ENCODE results near the gene OR2M5. TPM values are rescaled to one million over a fixed set of nuclear protein-coding genes. Genes with fewer than 3 reads are reported as not detected.

Gene OR2M5, protein sequence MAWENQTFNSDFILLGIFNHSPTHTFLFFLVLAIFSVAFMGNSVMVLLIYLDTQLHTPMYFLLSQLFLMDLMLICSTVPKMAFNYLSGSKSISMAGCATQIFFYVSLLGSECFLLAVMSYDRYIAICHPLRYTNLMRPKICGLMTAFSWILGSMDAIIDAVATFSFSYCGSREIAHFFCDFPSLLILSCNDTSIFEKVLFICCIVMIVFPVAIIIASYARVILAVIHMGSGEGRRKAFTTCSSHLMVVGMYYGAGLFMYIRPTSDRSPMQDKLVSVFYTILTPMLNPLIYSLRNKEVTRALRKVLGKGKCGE
- total RNA-seq: not detected

DNA sequence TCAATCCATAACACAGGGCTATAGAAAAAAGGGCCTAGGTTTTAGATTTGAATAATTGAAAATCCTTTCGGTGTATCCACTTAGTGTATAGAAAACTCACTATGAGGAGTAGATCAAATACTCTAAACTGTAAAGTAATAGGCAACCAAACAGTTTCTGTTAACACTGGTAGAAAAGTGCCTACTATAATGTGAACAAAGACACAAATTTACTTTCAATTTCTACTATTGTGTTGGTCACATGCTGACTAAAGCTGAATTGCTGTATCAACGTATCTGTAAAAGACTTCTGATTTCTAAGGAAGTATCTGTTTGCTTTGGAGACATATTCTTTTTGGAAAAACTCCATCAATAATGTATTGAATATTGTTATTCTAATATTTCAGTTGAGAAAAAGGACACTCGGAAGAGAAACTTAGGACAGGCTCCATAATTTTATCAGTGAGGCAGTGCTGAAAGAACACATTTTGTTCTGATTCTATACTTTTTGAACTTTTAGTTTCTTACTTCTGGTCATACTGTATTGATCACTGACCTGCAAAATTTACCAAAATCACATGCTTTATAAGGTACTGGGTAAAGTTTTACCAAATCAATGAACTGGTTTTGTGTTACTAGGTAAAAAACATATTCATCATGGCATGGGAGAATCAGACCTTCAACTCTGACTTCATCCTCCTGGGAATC is at the start of gene OR2M5:
Gene OR2M5 (plus strand): TSS at position 636 of the 686 bp plus-strand sequence. CDS start 0 bp downstream, at position 636.
- ChIA-PET CTCF (no interaction called here), POLR2A (no interaction called here)
- Mint-ChIP-seq H3K9me3 (peaks cover 12% of the 10 kb centered on the region), H3K4me1 (ENCODE audit: low read depth) (no peaks in the 10 kb centered on the region), H3K27me3 (no peaks in the 10 kb centered on the region), H3K36me3 (ENCODE audit: low read depth) (no peaks in the 10 kb centered on the region), H3K27ac (no peak within 1 kb of the TSS), H3K4me3 (no peak within 1 kb of the TSS)
- DNase-seq: no peak
- TF ChIP-seq, protein P1, sequence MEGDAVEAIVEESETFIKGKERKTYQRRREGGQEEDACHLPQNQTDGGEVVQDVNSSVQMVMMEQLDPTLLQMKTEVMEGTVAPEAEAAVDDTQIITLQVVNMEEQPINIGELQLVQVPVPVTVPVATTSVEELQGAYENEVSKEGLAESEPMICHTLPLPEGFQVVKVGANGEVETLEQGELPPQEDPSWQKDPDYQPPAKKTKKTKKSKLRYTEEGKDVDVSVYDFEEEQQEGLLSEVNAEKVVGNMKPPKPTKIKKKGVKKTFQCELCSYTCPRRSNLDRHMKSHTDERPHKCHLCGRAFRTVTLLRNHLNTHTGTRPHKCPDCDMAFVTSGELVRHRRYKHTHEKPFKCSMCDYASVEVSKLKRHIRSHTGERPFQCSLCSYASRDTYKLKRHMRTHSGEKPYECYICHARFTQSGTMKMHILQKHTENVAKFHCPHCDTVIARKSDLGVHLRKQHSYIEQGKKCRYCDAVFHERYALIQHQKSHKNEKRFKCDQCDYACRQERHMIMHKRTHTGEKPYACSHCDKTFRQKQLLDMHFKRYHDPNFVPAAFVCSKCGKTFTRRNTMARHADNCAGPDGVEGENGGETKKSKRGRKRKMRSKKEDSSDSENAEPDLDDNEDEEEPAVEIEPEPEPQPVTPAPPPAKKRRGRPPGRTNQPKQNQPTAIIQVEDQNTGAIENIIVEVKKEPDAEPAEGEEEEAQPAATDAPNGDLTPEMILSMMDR (IDR thresholded peaks at IDR 0.05): no peak
- no peak for ATAC-seq
- intact Hi-C loops (cut with micrococcal nuclease): no loop called here

DNA sequence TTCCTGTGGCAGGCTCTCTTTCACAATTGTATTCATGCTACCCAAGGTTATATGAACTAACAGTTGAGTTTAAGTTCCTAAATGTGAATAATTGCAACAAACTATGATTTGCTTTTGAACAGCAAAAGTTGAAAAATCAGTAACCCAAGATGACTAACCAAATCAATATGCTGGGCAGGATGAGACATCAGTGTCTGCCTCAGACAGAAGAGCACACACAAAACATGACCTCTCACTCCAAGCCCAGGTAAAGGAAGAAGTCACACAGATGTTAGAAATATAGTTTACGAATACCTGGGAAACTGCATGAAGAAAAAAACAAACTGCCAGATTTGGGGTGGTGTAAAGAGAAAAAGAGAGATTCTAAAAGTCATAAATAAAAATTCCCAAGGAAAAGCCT is 46.4 kb upstream of the OR2M5 start:
- no peak for ATAC-seq
- CTCF ChIA-PET: no interaction called here
- POLR2A ChIA-PET: no interaction called here
- Mint-ChIP-seq H3K36me3 (ENCODE audit: low read depth) (no peaks in the 10 kb centered on the region), H3K27ac (no peak overlapping the region), H3K9me3 (peaks cover 5% of the 10 kb centered on the region), H3K4me3 (no peak overlapping the region), H3K4me1 (ENCODE audit: low read depth) (no peaks in the 10 kb centered on the region), H3K27me3 (no peaks in the 10 kb centered on the region)
- TF ChIP-seq, protein P1 (IDR thresholded peaks at IDR 0.05): no peak
- intact Hi-C loops (cut with micrococcal nuclease): no loop called here
- no peak for DNase-seq

DNA sequence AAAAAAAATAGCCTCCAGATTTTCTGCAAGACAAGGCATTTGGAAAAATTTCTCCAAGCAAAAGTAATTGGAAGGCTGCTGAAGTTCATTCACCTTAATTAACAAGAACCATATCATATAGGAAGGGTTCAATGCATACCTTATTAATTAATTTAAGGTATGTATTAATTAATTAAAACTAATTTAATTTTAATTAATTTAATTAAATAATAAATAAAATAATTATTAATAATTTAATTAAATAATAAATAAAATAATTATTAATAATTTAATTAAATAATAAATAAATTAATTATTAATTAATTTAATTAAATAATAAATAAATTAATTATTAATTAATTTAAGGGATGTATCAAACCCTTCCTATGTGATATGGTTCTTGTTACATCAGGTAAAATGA is 42.1 kb upstream of the OR2M5 start:
- H3K9me3 Mint-ChIP-seq: peaks cover 16% of the 10 kb centered on the region
- TF ChIP-seq, protein P1 (IDR thresholded peaks at IDR 0.05): no peak
- H3K27ac Mint-ChIP-seq: no peak overlapping the region
- ATAC-seq: no peak
- CTCF ChIA-PET: no interaction called here
- POLR2A ChIA-PET: no interaction called here
- H3K4me1 Mint-ChIP-seq (ENCODE audit: low read depth): no peaks in the 10 kb centered on the region
- no peak for DNase-seq
- intact Hi-C loops (cut with micrococcal nuclease): no loop called here
- no peaks in the 10 kb centered on the region for H3K36me3 Mint-ChIP-seq (ENCODE audit: low read depth)
- no peaks in the 10 kb centered on the region for H3K27me3 Mint-ChIP-seq
- no peak overlapping the region for H3K4me3 Mint-ChIP-seq

DNA sequence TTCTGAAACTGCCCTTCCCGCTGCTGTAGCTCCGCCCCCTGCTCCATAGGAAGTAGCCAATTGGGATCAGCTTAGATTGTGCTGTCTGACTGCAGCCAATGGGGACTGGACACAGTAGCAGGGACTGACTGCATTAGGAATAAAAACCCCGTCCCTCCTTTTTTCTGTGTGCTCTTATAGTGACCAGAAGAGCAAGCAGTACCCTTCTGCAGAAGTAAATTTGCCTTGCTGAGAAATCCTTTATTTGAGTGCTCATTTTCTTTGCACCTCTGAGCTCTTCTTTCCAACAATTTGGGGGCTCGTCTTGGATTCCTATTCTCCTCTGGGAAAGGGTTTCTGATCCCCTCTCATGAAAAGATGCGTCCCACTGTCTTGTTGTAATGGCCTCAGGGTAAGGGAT is 33.8 kb upstream of the OR2M5 start:
- Mint-ChIP-seq H3K4me3 (no peak overlapping the region), H3K9me3 (peaks cover 27% of the 10 kb centered on the region), H3K27me3 (no peaks in the 10 kb centered on the region), H3K36me3 (ENCODE audit: low read depth) (peaks cover 5% of the 10 kb centered on the region), H3K4me1 (ENCODE audit: low read depth) (no peaks in the 10 kb centered on the region), H3K27ac (no peak overlapping the region)
- TF ChIP-seq, protein P1 (IDR thresholded peaks at IDR 0.05): no peak
- ATAC-seq: no peak
- ChIA-PET CTCF (no interaction called here), POLR2A (no interaction called here)
- no peak for DNase-seq
- intact Hi-C loops (cut with micrococcal nuclease): no loop called here

DNA sequence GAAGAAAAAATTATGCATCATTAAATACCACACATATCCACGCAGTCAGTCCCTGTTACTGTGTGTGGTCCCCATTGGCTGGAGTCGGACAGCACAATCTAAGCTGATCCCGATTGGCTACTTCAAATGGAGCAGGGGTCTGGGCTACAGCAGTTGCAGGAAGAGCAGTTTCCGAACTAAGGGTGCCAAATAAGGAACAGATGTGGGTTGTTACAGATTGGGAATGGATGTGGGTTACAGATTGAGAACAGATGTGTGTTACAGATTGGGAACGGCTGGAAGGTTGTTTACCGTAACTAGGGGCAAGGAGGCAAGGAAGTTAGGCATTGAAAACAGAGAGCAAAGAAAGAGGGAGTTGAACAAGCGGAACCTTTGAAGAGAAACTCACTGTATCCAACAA is 30.1 kb upstream of the OR2M5 start:
- no peak overlapping the region for H3K27ac Mint-ChIP-seq

More for the DNA sequence above, 30.1 kb upstream of the OR2M5 start:
- Mint-ChIP-seq H3K4me3 (no peak overlapping the region), H3K4me1 (ENCODE audit: low read depth) (no peaks in the 10 kb centered on the region), H3K36me3 (ENCODE audit: low read depth) (peaks cover 5% of the 10 kb centered on the region), H3K9me3 (peaks cover 17% of the 10 kb centered on the region), H3K27me3 (no peaks in the 10 kb centered on the region)
- ChIA-PET CTCF (no interaction called here), POLR2A (no interaction called here)
- intact Hi-C loops (cut with micrococcal nuclease): no loop called here
- ATAC-seq (no peak), DNase-seq (no peak)
- TF ChIP-seq, protein P1 (IDR thresholded peaks at IDR 0.05): no peak

Measured in activated CD8-positive, alpha-beta T cell treated with anti-CD3 and anti-CD28 coated beads for 36 hours (primary cell).